K562 (cell line): ENCODE results near the gene DDC. TPM values are rescaled to one million over a fixed set of nuclear protein-coding genes. Genes with fewer than 3 reads are reported as not detected.

ENCODE experiments used
- ATAC-seq: fragments of 200-7000 bp; cut with Tn5 transposase; 3 replicates; pipeline ENCODE4 v1.9.1; 2020; ENCODE audit warnings: moderate library complexity
- BruUV-seq: library from RNA; stranded (reverse); fragments of 400-500 nt; replicated peaks from 2 replicates; lab custom pipeline; 2021; lab: Mats Ljungman, UMichigan
- CTCF ChIA-PET: fragments of 300-600 bp; formaldehyde crosslinking; extraction: SDS; loops from one replicate; lab custom pipeline; 2021; ENCODE audit warnings: low intra/inter-chr PET ratio; lab: Yijun Ruan, JAX
- POLR2A ChIA-PET: fragments of 300-600, 350-650 bp; sonication (Branson Sonifier 250); formaldehyde crosslinking; extraction: SDS; loops from one replicate; lab custom pipeline; 2021; ENCODE audit warnings: antibody characterized with exemption, inconsistent platforms; lab: Yijun Ruan, JAX
- DNase-seq, 4 experiments: peaks; one replicate each; pipeline versions ENCODE4 v3.0.0 to v3.0.0-alpha.2; 2011 to 2018; ENCODE audit warnings: low spot score in 3 of 4, mixed read lengths in 3 of 4; ENCODE audit errors: extremely low read depth in 1 of 4
- FAIRE-seq: peaks from 2 replicates; lab custom pipeline; 2011; peaks lifted over from hg19 to GRCh38; lab: Jason Lieb, UNC
- H2AFZ ChIP-seq: 2 replicates; pipeline ENCODE4 v1.6.0; 2011; ENCODE audit warnings: low read depth, low read length, control low read depth, inconsistent platforms
- H3K27ac ChIP-seq: fragments of 200-600 bp; 3 replicates; pipeline ENCODE4 v1.8.0; 2011; ENCODE audit warnings: low read depth, mild to moderate bottlenecking, control low read depth, inconsistent platforms, low read length, moderate library complexity, mixed read lengths; ENCODE audit errors: extremely low read depth
- H3K27me3 ChIP-seq, 2 experiments: fragments of 300-600 bp in 1 of 2; 2 replicates in 1 of 2; 3 replicates in 1 of 2; pipeline versions ENCODE4 v1.6.0 to v1.8.0; 2011; ENCODE audit warnings: inconsistent platforms in 2 of 2, low read length in 2 of 2, mild to moderate bottlenecking in 1 of 2, mixed read lengths in 1 of 2, moderate library complexity in 1 of 2; ENCODE audit not compliant: control insufficient read depth in 2 of 2, insufficient read depth in 2 of 2
- H3K36me3 ChIP-seq: fragments of 300-600 bp; 3 replicates; pipeline ENCODE4 v1.8.0; 2011; ENCODE audit warnings: mild to moderate bottlenecking, low read length, inconsistent platforms; ENCODE audit not compliant: control insufficient read depth, insufficient read depth
- H3K4me1 ChIP-seq, 2 experiments: fragments of 200-600 bp in 1 of 2; replicated peaks in 1 of 2; 2 replicates in 1 of 2; 3 replicates in 1 of 2; pipeline versions ENCODE4 v1.5.1 to v1.8.0; 2011; ENCODE audit warnings: inconsistent platforms in 2 of 2, low read length in 2 of 2, mild to moderate bottlenecking in 1 of 2, mixed read lengths in 1 of 2, moderate library complexity in 1 of 2; ENCODE audit not compliant: control insufficient read depth in 2 of 2, insufficient read depth in 2 of 2
- H3K4me2 ChIP-seq: 2 replicates; pipeline ENCODE4 v1.6.1; 2011; ENCODE audit warnings: low read length, control low read depth, inconsistent platforms, mixed read lengths; ENCODE audit not compliant: insufficient read depth
- H3K4me3 ChIP-seq: fragments of 200-600 bp; sonication (generic), shearing (Covaris generic); 2 replicates; pipeline ENCODE4 v1.5.1; 2016; ENCODE audit warnings: control low read depth, inconsistent platforms
- H3K79me2 ChIP-seq: fragments of 200-600 bp; 3 replicates; pipeline ENCODE4 v1.8.0; 2011; ENCODE audit warnings: low read length, inconsistent platforms; ENCODE audit not compliant: control insufficient read depth, insufficient read depth
- H3K9ac ChIP-seq, 2 experiments: 2 replicates each; pipeline versions ENCODE4 v1.6.0 to v1.6.1; 2011; ENCODE audit warnings: low read depth in 2 of 2, low read length in 2 of 2, control low read depth in 1 of 2, inconsistent platforms in 1 of 2, mild to moderate bottlenecking in 1 of 2, mixed read lengths in 1 of 2; ENCODE audit not compliant: insufficient read depth in 1 of 2
- H3K9me1 ChIP-seq: one replicate; pipeline ENCODE4 v1.6.0; 2011; ENCODE audit warnings: inconsistent platforms, mild to moderate bottlenecking, low read length, moderate library complexity; ENCODE audit not compliant: control insufficient read depth, insufficient read depth
- H3K9me3 ChIP-seq: replicated peaks from 2 replicates; pipeline ENCODE4 v1.5.1; 2011; ENCODE audit warnings: low read depth, low read length, inconsistent platforms; ENCODE audit not compliant: control insufficient read depth, insufficient read depth
- H4K20me1 ChIP-seq: replicated peaks from 2 replicates; pipeline ENCODE4 v1.6.1; 2011; ENCODE audit warnings: low read length, inconsistent platforms, mixed read lengths; ENCODE audit not compliant: control insufficient read depth, insufficient read depth
- COPS2 ChIP-seq: fragments of 450-650 bp; conservative IDR thresholded peaks from 2 replicates; pipeline ENCODE4 v1.6.1; 2016; ENCODE audit warnings: mild to moderate bottlenecking, moderate library complexity
- GATAD2B ChIP-seq: fragments of 450-650 bp; IDR thresholded peaks from 2 replicates; pipeline ENCODE4 v1.6.1; 2017; ENCODE audit warnings: mild to moderate bottlenecking, borderline replicate concordance
- ILK ChIP-seq: fragments of 450-650 bp; IDR thresholded peaks from 2 replicates; pipeline ENCODE4 v1.6.1; 2016; ENCODE audit warnings: missing genetic modification characterization, low read depth, mild to moderate bottlenecking, missing compliant biosample characterization, moderate library complexity, borderline replicate concordance
- PHF20 ChIP-seq: fragments of 450-650 bp; IDR thresholded peaks from 2 replicates; pipeline ENCODE4 v1.6.1; 2018; ENCODE audit not compliant: partially characterized antibody
- POLR2H ChIP-seq: IDR thresholded peaks from 2 replicates; pipeline ENCODE4 v1.6.1; 2016; ENCODE audit warnings: missing genetic modification characterization, low read depth, mild to moderate bottlenecking, control low read depth, missing compliant biosample characterization, moderate library complexity
- TARDBP ChIP-seq: fragments of 450-650 bp; IDR thresholded peaks from 2 replicates; pipeline ENCODE4 v1.6.1; 2016
- ZEB2 ChIP-seq: fragments of 450-650 bp; IDR thresholded peaks from 2 replicates; pipeline ENCODE4 v1.6.1; 2016
- ZNF263 ChIP-seq: sonication (generic); formaldehyde crosslinking; IDR thresholded peaks from 2 replicates; pipeline ENCODE4 v1.8.0; 2022; ENCODE audit warnings: mild to moderate bottlenecking, missing genetic modification reagents, borderline replicate concordance
- WGBS: fragments of 100-300 bp; shearing (Covaris generic); methylation state at CpG from one replicate; pipeline ENCODE4 v1.1.6; 2016; ENCODE audit warnings: low coverage, mixed read lengths; ENCODE audit not compliant: insufficient coverage; ENCODE audit errors: missing lambda C conversion rate; 5-methylcytosine and 5-hydroxymethylcytosine counted together
- in situ Hi-C: fragments of 300-500 bp; cut with MboI; formaldehyde crosslinking; loops from 4 replicates; pipeline ENCODE4 v1.15.0; 2018; ENCODE audit warnings: inconsistent platforms, mixed read lengths
- intact Hi-C: fragments of 100-400 bp; cut with micrococcal nuclease; formaldehyde crosslinking; loops from 2 replicates; pipeline ENCODE4 v1.14.2; 2022
- polyA plus RNA-seq, 8 experiments: library from polyadenylated mRNA; depleted of rRNA in 4 of 8; stranded (reverse) in 5 of 8; unstranded in 3 of 8; fragments of >200 nt; fragmentation: Nextera tagmentation in 2 of 8; fragmentation: Illumina TruSeq in 1 of 8; extraction: Ambion mirVana in 2 of 8; extraction: Trizol in 1 of 8; gene quantifications; 2 replicates each; pipeline versions ENCODE4 v1.2.1 to v1.2.3, GENCODE V29; 2011 to 2014; ENCODE audit warnings: inconsistent platforms in 1 of 8, missing spikeins in 1 of 8
- total RNA-seq, 7 experiments: library from RNA; depleted of rRNA in 6 of 7; stranded (reverse); fragments of >200 nt in 6 of 7; fragmentation: Illumina TruSeq in 2 of 7; extraction: Trizol in 2 of 7; gene quantifications; 2 replicates each; pipeline versions ENCODE4 v1.2.1 to v1.2.3, GENCODE V29; 2011 to 2021; ENCODE audit warnings: low replicate concordance in 1 of 7
- TF ChIP-seq, protein P1 (sequence below): sonication (generic); formaldehyde crosslinking; IDR thresholded peaks from 2 replicates; pipeline ENCODE4 v1.8.1; 2022; ENCODE audit warnings: missing genetic modification reagents

DDC gene
- total and polyA plus RNA-seq, 9 of the 15 experiments (the other 6 are each of a cell fraction or from before 2014, with no cell fraction given): not detected

- Histone ChIP-seq H3K9me3 (no peaks in the 10 kb centered on the region), H3K4me3 (no peak overlapping the region), H3K79me2 (no peaks in the 10 kb centered on the region), H3K27me3 (peaks cover 0 to 25% of the 10 kb centered on the region in 2 experiments; a peak in 3 of 5 replicates), H2AFZ (no peak overlapping the region), H3K27ac (no peak overlapping the region), H3K9ac (no peak overlapping the region), H3K36me3 (no peaks in the 10 kb centered on the region), H3K9me1 (no peaks in the 10 kb centered on the region), H4K20me1 (no peaks in the 10 kb centered on the region), H3K4me2 (no peak overlapping the region), H3K4me1 (peaks cover 10 to 12% of the 10 kb centered on the region in 2 experiments; a peak in 4 of 5 replicates)
- ATAC-seq (no peak), DNase-seq (no peak), FAIRE-seq (no peak)
- TF ChIP-seq GATAD2B (no peak), ILK (tag) (no peak), COPS2 (no peak), ZEB2 (no peak), PHF20 (no peak), ZNF263 (CRISPR knock-in tag) (no peak), POLR2H (no peak), TARDBP (no peak)
- TF ChIP-seq, protein P1, sequence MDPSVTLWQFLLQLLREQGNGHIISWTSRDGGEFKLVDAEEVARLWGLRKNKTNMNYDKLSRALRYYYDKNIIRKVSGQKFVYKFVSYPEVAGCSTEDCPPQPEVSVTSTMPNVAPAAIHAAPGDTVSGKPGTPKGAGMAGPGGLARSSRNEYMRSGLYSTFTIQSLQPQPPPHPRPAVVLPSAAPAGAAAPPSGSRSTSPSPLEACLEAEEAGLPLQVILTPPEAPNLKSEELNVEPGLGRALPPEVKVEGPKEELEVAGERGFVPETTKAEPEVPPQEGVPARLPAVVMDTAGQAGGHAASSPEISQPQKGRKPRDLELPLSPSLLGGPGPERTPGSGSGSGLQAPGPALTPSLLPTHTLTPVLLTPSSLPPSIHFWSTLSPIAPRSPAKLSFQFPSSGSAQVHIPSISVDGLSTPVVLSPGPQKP (CRISPR knock-in tag): no peak
- ChIA-PET CTCF (no interaction called here), POLR2A (no interaction called here)
- 36% methylated on average over 15 of the region's 15 CpGs for WGBS
- no TSS peak for BruUV-seq
- intact Hi-C loops: no loop called here
- in situ Hi-C loops: no loop called here
These were observed 25.5 kb downstream of the DDC start for GRCh38 chr7:50539725-50540124.
